GM23248 (cell line): Measurements from ENCODE around the gene ITGA6. TPM values are rescaled to one million over a fixed set of nuclear protein-coding genes. Genes with fewer than 3 reads are reported as not detected.

Experiments used
- DNase-seq: peaks from one replicate; pipeline ENCODE4 v3.0.0-alpha.2; 2015
- H2AFZ ChIP-seq: fragments of 200-600 bp; sonication (generic); 2 replicates; pipeline ENCODE4 v1.6.1; 2016; ENCODE audit warnings: antibody characterized with exemption
- H3F3A ChIP-seq: fragments of 200-600 bp; sonication (generic); 2 replicates; pipeline ENCODE4 v1.6.1; 2016; ENCODE audit warnings: mild to moderate bottlenecking, antibody characterized with exemption, mixed run types; ENCODE audit not compliant: insufficient read depth
- H3K27ac ChIP-seq: fragments of 200-600 bp; sonication (generic); 2 replicates; pipeline ENCODE4 v1.5.1; 2016; ENCODE audit warnings: mild to moderate bottlenecking
- H3K27me3 ChIP-seq: fragments of 200-600 bp; sonication (generic); replicated peaks from 2 replicates; pipeline ENCODE4 v1.6.1; 2016; ENCODE audit warnings: mild to moderate bottlenecking; ENCODE audit not compliant: insufficient read depth
- H3K36me3 ChIP-seq: fragments of 200-600 bp; sonication (generic); 2 replicates; pipeline ENCODE4 v1.6.1; 2016; ENCODE audit warnings: low read depth, mild to moderate bottlenecking
- H3K4me1 ChIP-seq: fragments of 200-600 bp; sonication (generic); 2 replicates; pipeline ENCODE4 v1.6.1; 2016; ENCODE audit warnings: mild to moderate bottlenecking; ENCODE audit not compliant: insufficient read depth
- H3K4me2 ChIP-seq: fragments of 200-600 bp; sonication (generic); one replicate; pipeline ENCODE4 v1.6.1; 2016; ENCODE audit warnings: mild to moderate bottlenecking; ENCODE audit not compliant: unreplicated experiment
- H3K4me3 ChIP-seq: fragments of 200-600 bp; sonication (generic); 2 replicates; pipeline ENCODE4 v1.5.1; 2016; ENCODE audit warnings: mild to moderate bottlenecking
- H3K79me2 ChIP-seq: fragments of 200-600 bp; sonication (generic); 2 replicates; pipeline ENCODE4 v1.6.1; 2016; ENCODE audit warnings: mild to moderate bottlenecking; ENCODE audit not compliant: insufficient read depth
- H3K9ac ChIP-seq: fragments of 200-600 bp; sonication (generic); 2 replicates; pipeline ENCODE4 v1.6.1; 2016; ENCODE audit warnings: mild to moderate bottlenecking
- H3K9me2 ChIP-seq: fragments of 200-600 bp; sonication (generic); 2 replicates; pipeline ENCODE4 v1.6.1; 2016; ENCODE audit warnings: mixed run types, mild to moderate bottlenecking, moderate library complexity; ENCODE audit not compliant: insufficient read depth
- H3K9me3 ChIP-seq: fragments of 200-600 bp; sonication (generic); one replicate; pipeline ENCODE4 v1.6.1; 2017; ENCODE audit warnings: low read depth
- H4K20me1 ChIP-seq: fragments of 200-600 bp; sonication (generic); 2 replicates; pipeline ENCODE4 v1.6.0; 2016; ENCODE audit not compliant: insufficient read depth
- EZH2 ChIP-seq: fragments of 200-600 bp; sonication (generic); IDR thresholded peaks from 2 replicates; pipeline ENCODE4 v1.6.1; 2018; ENCODE audit warnings: antibody characterized with exemption, mild to moderate bottlenecking; ENCODE audit not compliant: insufficient read depth, poor library complexity, severe bottlenecking
- EZH2phosphoT487 ChIP-seq: fragments of 200-600 bp; sonication (generic); IDR thresholded peaks from 2 replicates; pipeline ENCODE4 v1.6.1; 2018; ENCODE audit warnings: antibody characterized with exemption, moderate library complexity, mild to moderate bottlenecking, low read depth; ENCODE audit not compliant: insufficient read depth
- WGBS, 2 experiments: methylation state at CpG; one replicate each; pipeline ENCODE4 v1.1.6; 2015 to 2017; ENCODE audit warnings: low lambda C conversion rate in 2 of 2, low coverage in 1 of 2; ENCODE audit errors: missing lambda C conversion rate in 2 of 2; 5-methylcytosine and 5-hydroxymethylcytosine counted together
- in situ Hi-C: fragments of 300-500 bp; cut with MboI; formaldehyde crosslinking; loops from 2 replicates; pipeline ENCODE4 v1.15.0; 2020
- polyA plus RNA-seq: library from polyadenylated mRNA; unstranded; fragments of >200 nt; fragmentation: Nextera tagmentation; extraction: Ambion mirVana; gene quantifications from 2 replicates; pipeline ENCODE4 v1.2.1, GENCODE V29; 2016
- total RNA-seq: library from RNA; depleted of rRNA; stranded (reverse); fragments of >200 nt; shearing (Covaris generic); gene quantifications from 2 replicates; pipeline ENCODE4 v1.2.3, GENCODE V29; 2014

The ITGA6 gene
- total and polyA plus RNA-seq, 2 experiments from 2014 or later, result 20.3 to 45.4 TPM

GRCh38 chr2:172426635-172427255 is 641 bp upstream of the ITGA6 start:
- Histone ChIP-seq H3K36me3 (no peaks in the 10 kb centered on the region), H3K9me2 (no peaks in the 10 kb centered on the region), H3K27me3 (no peaks in the 10 kb centered on the region), H3K27ac (no peak overlapping the region), H3K4me2 (peak overlapping the region; percentile 99), H3K79me2 (peaks cover 17% of the 10 kb centered on the region), H4K20me1 (no peaks in the 10 kb centered on the region), H3K9ac (peak overlapping the region; percentile 67; the same call in 1 of the 2 replicates), H3K4me1 (0 out of 2 replicates have a peak, but pooled peaks cover 11% of the 10 kb centered on the region), H2AFZ (peak overlapping the region; percentile 95), H3F3A (peaks cover 12% of the 10 kb centered on the region), H3K4me3 (peak overlapping the region; percentile 85), H3K9me3 (no peaks in the 10 kb centered on the region)
- WGBS, 2 experiments, result 64 to 68% methylated on average over 17 of the region's 17 CpGs
- in situ Hi-C loops, result no loop called here
- TF ChIP-seq EZH2phosphoT487 (no peak), EZH2 (no peak)
- DNase-seq, result no peak

GRCh38 chr2:172427990-172428831 is 825 bp downstream of the ITGA6 start:
- TF ChIP-seq EZH2 (no peak), EZH2phosphoT487 (no peak)
- Histone ChIP-seq H3K4me2 (peak overlapping the region; percentile 99), H3K9me2 (no peaks in the 10 kb centered on the region), H3F3A (peaks cover 12% of the 10 kb centered on the region), H3K79me2 (peaks cover 32% of the 10 kb centered on the region), H3K36me3 (no peaks in the 10 kb centered on the region), H3K9ac (peak overlapping the region; percentile 67), H3K27ac (no peak overlapping the region), H4K20me1 (no peaks in the 10 kb centered on the region), H3K27me3 (no peaks in the 10 kb centered on the region), H3K4me3 (peak overlapping the region; percentile 85), H2AFZ (peak overlapping the region; percentile 95), H3K9me3 (no peaks in the 10 kb centered on the region), H3K4me1 (0 out of 2 replicates have a peak, but pooled peaks cover 11% of the 10 kb centered on the region)
- in situ Hi-C loops, result no loop called here
- WGBS, 2 experiments, result 2 to 3% methylated on average over 50 to 62 of the region's 63 CpGs
- peak; percentile 60 for DNase-seq

GRCh38 chr2:172428832-172429210 is 1.4 kb downstream of the ITGA6 start:
- Histone ChIP-seq H3K9ac (peak overlapping the region; percentile 67; the same call in 1 of the 2 replicates), H3K4me2 (peak overlapping the region; percentile 99), H3K27ac (no peak overlapping the region), H3K9me3 (no peaks in the 10 kb centered on the region), H3F3A (peaks cover 12% of the 10 kb centered on the region), H3K4me3 (peak overlapping the region; percentile 85), H3K4me1 (0 out of 2 replicates have a peak, but pooled peaks cover 11% of the 10 kb centered on the region), H3K79me2 (peaks cover 36% of the 10 kb centered on the region), H3K27me3 (no peaks in the 10 kb centered on the region), H4K20me1 (no peaks in the 10 kb centered on the region), H3K36me3 (no peaks in the 10 kb centered on the region), H2AFZ (peak overlapping the region; percentile 95), H3K9me2 (no peaks in the 10 kb centered on the region)
- no peak for TF ChIP-seq EZH2phosphoT487
- TF ChIP-seq EZH2, result no peak
- DNase-seq, result no peak
- in situ Hi-C loops, result no loop called here
- WGBS, 2 experiments, result 29 to 37% methylated on average over 9 of the region's 9 CpGs

GRCh38 chr2:172429301-172429968 is 2.0 kb downstream of the ITGA6 start:
- Histone ChIP-seq H3K4me3 (peak overlapping the region; percentile 85), H3K4me2 (peak overlapping the region; percentile 99), H3K27ac (no peak overlapping the region), H3K9me2 (no peaks in the 10 kb centered on the region), H3K36me3 (no peaks in the 10 kb centered on the region), H3F3A (peaks cover 12% of the 10 kb centered on the region), H3K27me3 (no peaks in the 10 kb centered on the region), H3K9me3 (no peaks in the 10 kb centered on the region), H4K20me1 (no peaks in the 10 kb centered on the region), H3K79me2 (peaks cover 42% of the 10 kb centered on the region), H3K4me1 (0 out of 2 replicates have a peak, but pooled peaks cover 11% of the 10 kb centered on the region), H3K9ac (0 out of 2 replicates have a peak overlapping the region, but pooled peaks have one; percentile 6), H2AFZ (peak overlapping the region; percentile 95; the same call in 1 of the 2 replicates)
- in situ Hi-C loops, result no loop called here
- 54 to 57% methylated on average over 9 of the region's 9 CpGs for whole genome bisulfite sequencing, 2 experiments
- TF ChIP-seq EZH2, result no peak
- TF ChIP-seq EZH2phosphoT487, result no peak
- peak; percentile 44 for DNase-seq
